PC-3 (cell line): ENCODE results near the gene CGRRF1. TPM values are rescaled to one million over a fixed set of nuclear protein-coding genes. Genes with fewer than 3 reads are reported as not detected.

Experiments used
- ATAC-seq: fragments of 200-7000 bp; cut with Tn5 transposase; 2 replicates; pipeline ENCODE4 v1.9.1; 2020; ENCODE audit warnings: mild to moderate bottlenecking, moderate library complexity
- BruUV-seq: library from RNA; stranded (reverse); fragments of 400-500 nt; replicated peaks from 2 replicates; lab custom pipeline; 2021; lab: Mats Ljungman, UMichigan
- CTCF ChIA-PET: fragments of 300-600 bp; sonication (Branson Sonifier 250); formaldehyde crosslinking; loops from one replicate; lab custom pipeline; 2022; ENCODE audit warnings: antibody characterized with exemption; lab: Charles Lee
- POLR2A ChIA-PET: fragments of 300-600 bp; sonication (Branson Sonifier 250); formaldehyde crosslinking; loops from one replicate; lab custom pipeline; 2022; ENCODE audit warnings: antibody characterized with exemption; ENCODE audit not compliant: unreplicated experiment; lab: Charles Lee
- DNase-seq: peaks from one replicate; pipeline ENCODE4 v3.0.0-alpha.2; 2015
- H2AFZ ChIP-seq: fragments of 300-600 bp; sonication (generic); 2 replicates; pipeline ENCODE4 v1.6.0; 2016; ENCODE audit warnings: antibody characterized with exemption, low read length
- H3F3A ChIP-seq: fragments of 300-600 bp; sonication (generic); one replicate; pipeline ENCODE4 v1.6.0; 2017; ENCODE audit warnings: antibody characterized with exemption, low read length, control low read depth, mild to moderate bottlenecking; ENCODE audit not compliant: unreplicated experiment
- H3K27ac ChIP-seq: fragments of 300-600 bp; sonication (generic); 2 replicates; pipeline ENCODE4 v1.5.1; 2016; ENCODE audit warnings: mild to moderate bottlenecking, low read length
- H3K27me3 ChIP-seq: fragments of 300-600 bp; sonication (generic); 2 replicates; pipeline ENCODE4 v1.6.1; 2016; ENCODE audit warnings: low read length, mixed read lengths
- H3K36me3 ChIP-seq: fragments of 300-600 bp; sonication (generic); 2 replicates; pipeline ENCODE4 v1.6.1; 2016; ENCODE audit warnings: low read depth, mixed run types, low read length, mixed read lengths
- H3K4me1 ChIP-seq: fragments of 300-600 bp; sonication (generic); 2 replicates; pipeline ENCODE4 v1.5.1; 2016; ENCODE audit warnings: low read length; ENCODE audit not compliant: insufficient read depth
- H3K4me2 ChIP-seq: fragments of 300-600 bp; sonication (generic); 2 replicates; pipeline ENCODE4 v1.6.0; 2016; ENCODE audit warnings: low read length
- H3K4me3 ChIP-seq: fragments of 300-600 bp; sonication (generic); 2 replicates; pipeline ENCODE4 v1.5.1; 2016; ENCODE audit warnings: mild to moderate bottlenecking, low read length, mixed read lengths
- H3K79me2 ChIP-seq: fragments of 300-600 bp; sonication (generic); 2 replicates; pipeline ENCODE4 v1.6.1; 2017; ENCODE audit warnings: low read length, mixed read lengths
- H3K9ac ChIP-seq: fragments of 300-600 bp; sonication (generic); 2 replicates; pipeline ENCODE4 v1.6.0; 2016; ENCODE audit warnings: mild to moderate bottlenecking, low read length
- H3K9me2 ChIP-seq: fragments of 300-600 bp; sonication (generic); replicated peaks from 2 replicates; pipeline ENCODE4 v1.6.1; 2016; ENCODE audit warnings: mixed run types, low read length, mixed read lengths
- H3K9me3 ChIP-seq: fragments of 300-600 bp; sonication (generic); 2 replicates; pipeline ENCODE4 v1.6.1; 2016; ENCODE audit warnings: low read length, mixed read lengths
- H4K20me1 ChIP-seq: fragments of 300-600 bp; sonication (generic); 2 replicates; pipeline ENCODE4 v1.6.1; 2016; ENCODE audit warnings: low read length, mixed read lengths
- CTCF ChIP-seq: fragments of 300-600 bp; sonication (generic); conservative IDR thresholded peaks from 2 replicates; pipeline ENCODE4 v1.5.1; 2017; ENCODE audit warnings: antibody characterized with exemption, low read depth, mild to moderate bottlenecking, low read length
- EZH2 ChIP-seq: fragments of 300-600 bp; sonication (generic); IDR thresholded peaks from one replicate; pipeline ENCODE4 v1.6.1; 2017; ENCODE audit warnings: antibody characterized with exemption, mild to moderate bottlenecking, low read length; ENCODE audit not compliant: unreplicated experiment
- EZH2phosphoT487 ChIP-seq: fragments of 300-600 bp; sonication (generic); IDR thresholded peaks from 2 replicates; pipeline ENCODE4 v1.6.1; 2018; ENCODE audit warnings: mild to moderate bottlenecking, antibody characterized with exemption, low read length, borderline replicate concordance
- intact Hi-C: fragments of 100-400 bp; cut with micrococcal nuclease; formaldehyde crosslinking; loops from 2 replicates; pipeline ENCODE4 v1.9.0; 2023
- total RNA-seq: library from RNA; depleted of rRNA; stranded (reverse); fragments of >200 nt; gene quantifications from 2 replicates; pipeline ENCODE4 v1.2.3, GENCODE V29; 2014

CGRRF1 gene
- total RNA-seq, 1 experiment from 2014 or later, result 31.3 TPM

GRCh38 chr14:54497224-54497623 lies 12.5 kb upstream of the CGRRF1 start:
- BruUV-seq, result no TSS peak
- no peak for ATAC-seq
- intact Hi-C loops, result no loop called here
- no peak overlapping the region for H3K4me3 ChIP-seq
- TF ChIP-seq CTCF (no peak), EZH2phosphoT487 (no peak), EZH2 (no peak)
- no peaks in the 10 kb centered on the region for H3K27me3 ChIP-seq
- no peaks in the 10 kb centered on the region for H3K9me3 ChIP-seq
- H4K20me1 ChIP-seq, result no peaks in the 10 kb centered on the region
- no peak overlapping the region for H3K9ac ChIP-seq
- no peak overlapping the region for H3K27ac ChIP-seq
- H3K4me1 ChIP-seq, result no peaks in the 10 kb centered on the region
- no peaks in the 10 kb centered on the region for H3K9me2 ChIP-seq
- no peaks in the 10 kb centered on the region for H3K36me3 ChIP-seq
- no peak overlapping the region for H2AFZ ChIP-seq
- no peak for DNase-seq
- no peaks in the 10 kb centered on the region for H3F3A ChIP-seq
- POLR2A ChIA-PET, result no interaction called here
- CTCF ChIA-PET, result interaction anchor here (0.6 kb wide), 1 partner anchor 231 kb away, joined by 7 read pairs; no protein-coding TSS in a partner anchor
- H3K4me2 ChIP-seq, result no peak overlapping the region
- no peaks in the 10 kb centered on the region for H3K79me2 ChIP-seq

- no peak for ATAC-seq
- Histone ChIP-seq H3K4me1 (no peaks in the 10 kb centered on the region), H4K20me1 (no peaks in the 10 kb centered on the region), H3K27ac (no peak overlapping the region), H3K9me3 (no peaks in the 10 kb centered on the region), H3K27me3 (no peaks in the 10 kb centered on the region), H3K4me2 (no peak overlapping the region), H3K9ac (no peak overlapping the region), H3K36me3 (no peaks in the 10 kb centered on the region), H3F3A (no peaks in the 10 kb centered on the region), H3K79me2 (no peaks in the 10 kb centered on the region), H2AFZ (peak overlapping the region; percentile 11; the same call in 1 of the 2 replicates), H3K4me3 (no peak overlapping the region), H3K9me2 (no peaks in the 10 kb centered on the region)
- TF ChIP-seq CTCF, result no peak
- TF ChIP-seq EZH2phosphoT487, result no peak
- TF ChIP-seq EZH2, result no peak
- no TSS peak for BruUV-seq
- CTCF ChIA-PET, result no interaction called here
- intact Hi-C loops, result no loop called here
- no peak for DNase-seq
- POLR2A ChIA-PET, result no interaction called here
These were observed 11.6 kb upstream of the CGRRF1 start for GRCh38 chr14:54498095-54498531.

- no peak overlapping the region for H3K4me2 ChIP-seq
- 0 out of 2 replicates have a peak, but pooled peaks cover under 1% of the 10 kb centered on the region for H3K4me1 ChIP-seq
- H3K9me2 ChIP-seq, result no peaks in the 10 kb centered on the region
- TF ChIP-seq EZH2 (no peak), EZH2phosphoT487 (no peak), CTCF (no peak)
- H3K79me2 ChIP-seq, result no peaks in the 10 kb centered on the region
- H3K9me3 ChIP-seq, result no peaks in the 10 kb centered on the region
- no TSS peak for BruUV-seq
- peak overlapping the region; percentile 11; the same call in 1 of the 2 replicates for H2AFZ ChIP-seq
- H3F3A ChIP-seq, result no peaks in the 10 kb centered on the region
- ATAC-seq, result no peak
- no peaks in the 10 kb centered on the region for H3K36me3 ChIP-seq
- no peak overlapping the region for H3K27ac ChIP-seq
- POLR2A ChIA-PET, result no interaction called here
- no peaks in the 10 kb centered on the region for H4K20me1 ChIP-seq
- intact Hi-C loops, result no loop called here
- no peaks in the 10 kb centered on the region for H3K27me3 ChIP-seq
- H3K4me3 ChIP-seq, result no peak overlapping the region
- CTCF ChIA-PET, result no interaction called here
- no peak overlapping the region for H3K9ac ChIP-seq
- DNase-seq, result no peak
These were observed 11.1 kb upstream of the CGRRF1 start for GRCh38 chr14:54498579-54498978.
